HUES64 (cell line): ENCODE measurements around the gene ABCA4.

ENCODE experiments used
- H3K27ac ChIP-seq: 2 replicates; pipeline ENCODE4 v1.7.0; 2013; ENCODE audit warnings: low read depth, low read length, inconsistent platforms
- H3K27me3 ChIP-seq: 2 replicates; pipeline ENCODE4 v1.6.1; 2013; ENCODE audit warnings: mild to moderate bottlenecking, low read length; ENCODE audit not compliant: insufficient read depth
- H3K36me3 ChIP-seq: 2 replicates; pipeline ENCODE4 v1.6.1; 2013; ENCODE audit warnings: mild to moderate bottlenecking, low read length; ENCODE audit not compliant: insufficient read depth
- H3K4me1 ChIP-seq: 2 replicates; pipeline ENCODE4 v1.6.1; 2013; ENCODE audit warnings: mild to moderate bottlenecking, low read length, moderate library complexity; ENCODE audit not compliant: insufficient read depth
- H3K4me3 ChIP-seq: 2 replicates; pipeline ENCODE4 v1.5.1; 2013; ENCODE audit warnings: mild to moderate bottlenecking, low read length, moderate library complexity
- H3K9ac ChIP-seq: 2 replicates; pipeline ENCODE4 v1.6.1; 2013; ENCODE audit warnings: mild to moderate bottlenecking, low read depth, low read length
- H3K9me3 ChIP-seq: 2 replicates; pipeline ENCODE4 v1.6.1; 2013; ENCODE audit warnings: low read depth, low read length; ENCODE audit not compliant: insufficient read depth
- WGBS: fragments of 150-250, 120-280 bp; methylation state at CpG from one replicate; pipeline ENCODE4 v1.1.7; 2013; ENCODE audit warnings: missing lambda C conversion rate; 5-methylcytosine and 5-hydroxymethylcytosine counted together

ABCA4 gene

GRCh38 chr1:94122201-94122970, 1.4 kb upstream of the ABCA4 start:
- Histone ChIP-seq H3K4me1 (peaks cover 31% of the 10 kb centered on the region), H3K36me3 (no peaks in the 10 kb centered on the region), H3K27me3 (no peaks in the 10 kb centered on the region), H3K9ac (no peak overlapping the region), H3K4me3 (no peak overlapping the region), H3K9me3 (no peaks in the 10 kb centered on the region), H3K27ac (no peak overlapping the region)
- WGBS = 89% methylated on average over 5 of the region's 5 CpGs

GRCh38 chr1:94121411-94121821, 468 bp upstream of the ABCA4 start:
- 66% methylated on average over 8 of the region's 8 CpGs for WGBS
- Histone ChIP-seq H3K36me3 (no peaks in the 10 kb centered on the region), H3K4me3 (no peak overlapping the region), H3K27me3 (no peaks in the 10 kb centered on the region), H3K27ac (no peak overlapping the region), H3K9ac (no peak overlapping the region), H3K4me1 (peaks cover 35% of the 10 kb centered on the region), H3K9me3 (no peaks in the 10 kb centered on the region)

GRCh38 chr1:94120570-94120901, 412 bp downstream of the ABCA4 start:
- Histone ChIP-seq H3K4me1 (peaks cover 33% of the 10 kb centered on the region), H3K27me3 (peaks cover 6% of the 10 kb centered on the region), H3K36me3 (no peaks in the 10 kb centered on the region), H3K9ac (no peak overlapping the region; the same call in 1 of the 2 replicates), H3K9me3 (no peaks in the 10 kb centered on the region), H3K27ac (no peak overlapping the region), H3K4me3 (no peak overlapping the region)
- WGBS = 65% methylated on average over 9 of the region's 9 CpGs

GRCh38 chr1:94119796-94120569, 965 bp downstream of the ABCA4 start:
- no peaks in the 10 kb centered on the region for H3K9me3 ChIP-seq
- no peak overlapping the region for H3K27ac ChIP-seq
- no peak overlapping the region for H3K4me3 ChIP-seq
- H3K4me1 ChIP-seq = peaks cover 33% of the 10 kb centered on the region
- H3K36me3 ChIP-seq = no peaks in the 10 kb centered on the region
- 62% methylated on average over 11 of the region's 11 CpGs for WGBS
- H3K27me3 ChIP-seq = peaks cover 12% of the 10 kb centered on the region
- H3K9ac ChIP-seq = no peak overlapping the region; the same call in 1 of the 2 replicates

- H3K4me1 ChIP-seq = peaks cover 33% of the 10 kb centered on the region
These were observed 1.6 kb downstream of the ABCA4 start for GRCh38 chr1:94119306-94119705.

GRCh38 chr1:94118471-94118870, 2.5 kb downstream of the ABCA4 start:
- WGBS = 92% methylated on average over 7 of the region's 7 CpGs
- H3K27me3 ChIP-seq = peaks cover 16% of the 10 kb centered on the region
- H3K27ac ChIP-seq = no peak overlapping the region
- peaks cover 38% of the 10 kb centered on the region for H3K4me1 ChIP-seq
- no peaks in the 10 kb centered on the region for H3K36me3 ChIP-seq
- H3K9me3 ChIP-seq = no peaks in the 10 kb centered on the region
- H3K9ac ChIP-seq = no peak overlapping the region
- no peak overlapping the region for H3K4me3 ChIP-seq

More at GRCh38 chr1:94119306-94119705, 1.6 kb downstream of the ABCA4 start:
- no peaks in the 10 kb centered on the region for H3K9me3 ChIP-seq
- WGBS = 63% methylated on average over 6 of the region's 6 CpGs
- no peak overlapping the region for H3K9ac ChIP-seq
- H3K4me3 ChIP-seq = no peak overlapping the region
- H3K36me3 ChIP-seq = no peaks in the 10 kb centered on the region
- H3K27me3 ChIP-seq = peaks cover 16% of the 10 kb centered on the region
- no peak overlapping the region for H3K27ac ChIP-seq

- peaks cover 16% of the 10 kb centered on the region for H3K27me3 ChIP-seq
- H3K27ac ChIP-seq = no peak overlapping the region
- no peaks in the 10 kb centered on the region for H3K36me3 ChIP-seq
- peaks cover 43% of the 10 kb centered on the region for H3K4me1 ChIP-seq
- no peak overlapping the region for H3K9ac ChIP-seq
- 80% methylated on average over 7 of the region's 7 CpGs for WGBS
- no peak overlapping the region for H3K4me3 ChIP-seq
- no peaks in the 10 kb centered on the region for H3K9me3 ChIP-seq
These were observed 2.9 kb downstream of the ABCA4 start for GRCh38 chr1:94118013-94118412.

- no peak overlapping the region for H3K4me3 ChIP-seq
- H3K4me1 ChIP-seq = peaks cover 48% of the 10 kb centered on the region
- H3K36me3 ChIP-seq = no peaks in the 10 kb centered on the region
- H3K27ac ChIP-seq = no peak overlapping the region
- peaks cover 16% of the 10 kb centered on the region for H3K27me3 ChIP-seq
- no peaks in the 10 kb centered on the region for H3K9me3 ChIP-seq
- no peak overlapping the region for H3K9ac ChIP-seq
- 88% methylated on average over 14 of the region's 14 CpGs for WGBS
These were observed 3.6 kb downstream of the ABCA4 start for GRCh38 chr1:94117259-94117851.

- Histone ChIP-seq H3K36me3 (no peaks in the 10 kb centered on the region), H3K4me3 (no peak overlapping the region), H3K9ac (no peak overlapping the region), H3K27ac (no peak overlapping the region), H3K27me3 (peaks cover 16% of the 10 kb centered on the region), H3K9me3 (no peaks in the 10 kb centered on the region), H3K4me1 (peaks cover 51% of the 10 kb centered on the region)
- WGBS = 64% methylated on average over 5 of the region's 6 CpGs
These were observed 5.0 kb downstream of the ABCA4 start for GRCh38 chr1:94115900-94116436.

GRCh38 chr1:94115254-94115899, 5.6 kb downstream of the ABCA4 start:
- H3K9ac ChIP-seq = no peak overlapping the region
- 81% methylated on average over 10 of the region's 10 CpGs for WGBS
- H3K9me3 ChIP-seq = no peaks in the 10 kb centered on the region
- H3K4me1 ChIP-seq = peaks cover 49% of the 10 kb centered on the region
- peaks cover 16% of the 10 kb centered on the region for H3K27me3 ChIP-seq
- H3K27ac ChIP-seq = no peak overlapping the region
- no peaks in the 10 kb centered on the region for H3K36me3 ChIP-seq
- H3K4me3 ChIP-seq = no peak overlapping the region
